ENCODE results near the gene CKAP2.
A peak's percentile ranks its signal among the peaks of the same experiment; 100 is the strongest.
"Not testable (repeated sequence)": the region's sequence is repeated elsewhere in the genome, so short reads cannot be mapped to it uniquely, and the experiment has no call there.

CKAP2 gene, protein sequence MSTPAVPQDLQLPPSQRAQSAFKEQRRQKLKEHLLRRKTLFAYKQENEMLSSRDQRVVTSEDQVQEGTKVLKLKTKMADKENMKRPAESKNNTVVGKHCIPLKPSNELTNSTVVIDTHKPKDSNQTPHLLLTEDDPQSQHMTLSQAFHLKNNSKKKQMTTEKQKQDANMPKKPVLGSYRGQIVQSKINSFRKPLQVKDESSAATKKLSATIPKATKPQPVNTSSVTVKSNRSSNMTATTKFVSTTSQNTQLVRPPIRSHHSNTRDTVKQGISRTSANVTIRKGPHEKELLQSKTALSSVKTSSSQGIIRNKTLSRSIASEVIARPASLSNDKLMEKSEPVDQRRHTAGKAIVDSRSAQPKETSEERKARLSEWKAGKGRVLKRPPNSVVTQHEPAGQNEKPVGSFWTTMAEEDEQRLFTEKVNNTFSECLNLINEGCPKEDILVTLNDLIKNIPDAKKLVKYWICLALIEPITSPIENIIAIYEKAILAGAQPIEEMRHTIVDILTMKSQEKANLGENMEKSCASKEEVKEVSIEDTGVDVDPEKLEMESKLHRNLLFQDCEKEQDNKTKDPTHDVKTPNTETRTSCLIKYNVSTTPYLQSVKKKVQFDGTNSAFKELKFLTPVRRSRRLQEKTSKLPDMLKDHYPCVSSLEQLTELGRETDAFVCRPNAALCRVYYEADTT

GRCh38 chr13:52454820-52455676 is at the start of gene CKAP2:
Gene CKAP2, plus strand, starts transcription at chr13:52455478. Its CDS starts 79 bp downstream, at chr13:52455557.
- peak; percentile 88 for DNase-seq

- DNase-seq = no peak
Measured at GRCh38 chr13:52405767-52406494, 49.3 kb upstream of the CKAP2 start, which contains the start of gene THSD1. Gene THSD1, minus strand, starts transcription at chr13:52406172. Its CDS starts 3,572 bp downstream, at chr13:52402600.

- no peak for DNase-seq
Measured at GRCh38 chr13:52406629-52407028, 48.6 kb upstream of the CKAP2 start.

DNA sequence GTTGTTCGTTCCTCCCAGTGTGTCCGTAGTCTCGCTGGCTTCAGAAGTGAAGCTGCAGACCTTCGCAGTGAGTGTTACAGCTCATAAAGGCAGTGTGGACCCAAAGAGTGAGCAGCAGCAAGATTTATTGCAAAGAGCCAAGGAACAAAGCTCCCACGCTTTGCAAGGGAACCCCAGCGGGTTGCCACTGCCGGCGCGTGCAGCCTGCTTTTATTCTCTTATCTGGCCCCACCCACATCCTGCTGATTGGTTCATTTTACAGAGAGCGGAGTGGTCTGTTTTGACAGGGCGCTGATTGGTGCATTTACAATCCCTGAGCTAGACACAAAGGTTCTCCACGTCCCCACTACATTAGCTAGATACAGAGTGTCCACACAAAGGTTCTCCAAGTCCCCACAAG is 47.8 kb upstream of the CKAP2 start:
- DNase-seq = not testable (repeated sequence)

GRCh38 chr13:52408071-52408658 is 47.1 kb upstream of the CKAP2 start:
- not testable (repeated sequence) for DNase-seq

GRCh38 chr13:52411629-52412028 is 43.6 kb upstream of the CKAP2 start:
- no peak for DNase-seq

DNA sequence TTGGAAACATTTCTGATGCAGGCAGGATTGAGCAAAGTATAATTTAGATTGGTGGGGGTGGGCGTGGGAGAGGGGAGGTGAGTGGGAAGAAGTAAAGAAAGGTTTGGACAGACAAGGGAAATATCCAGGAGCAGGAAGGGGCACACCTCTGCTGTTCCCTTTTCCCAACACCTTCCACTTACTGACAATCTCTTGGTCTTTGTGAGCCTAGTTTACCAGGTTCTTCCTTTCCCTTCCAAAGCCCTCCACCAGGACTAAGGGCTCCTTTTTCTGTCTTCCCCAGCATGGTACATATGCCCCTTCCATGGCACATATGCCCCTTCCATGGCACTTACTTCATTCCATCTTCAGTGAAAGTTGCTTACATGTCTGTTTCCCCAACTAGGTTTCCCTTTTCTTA is 43.1 kb upstream of the CKAP2 start:
- DNase-seq = no peak

DNA sequence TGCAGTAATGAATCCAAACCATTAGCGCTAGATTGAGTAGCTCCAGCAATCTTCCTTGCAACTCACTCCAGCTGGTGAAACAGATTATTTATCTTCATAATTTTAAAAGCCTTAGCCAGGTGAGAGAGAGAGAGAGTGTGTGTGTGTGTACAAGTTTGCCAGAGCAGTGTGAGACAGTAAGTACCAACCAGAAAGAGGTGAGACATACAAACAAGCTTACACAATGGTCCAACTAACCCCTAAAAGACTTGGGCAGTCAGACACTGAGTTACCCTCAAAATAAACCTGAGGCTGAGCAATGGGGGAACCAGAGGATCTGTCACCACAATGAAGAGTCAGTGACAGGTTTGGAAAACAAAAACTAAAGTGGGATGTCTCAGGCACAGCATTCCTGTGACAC is 41.2 kb upstream of the CKAP2 start:
- no peak for DNase-seq

- DNase-seq = no peak
Measured at GRCh38 chr13:52414963-52415362, 40.3 kb upstream of the CKAP2 start.

DNA sequence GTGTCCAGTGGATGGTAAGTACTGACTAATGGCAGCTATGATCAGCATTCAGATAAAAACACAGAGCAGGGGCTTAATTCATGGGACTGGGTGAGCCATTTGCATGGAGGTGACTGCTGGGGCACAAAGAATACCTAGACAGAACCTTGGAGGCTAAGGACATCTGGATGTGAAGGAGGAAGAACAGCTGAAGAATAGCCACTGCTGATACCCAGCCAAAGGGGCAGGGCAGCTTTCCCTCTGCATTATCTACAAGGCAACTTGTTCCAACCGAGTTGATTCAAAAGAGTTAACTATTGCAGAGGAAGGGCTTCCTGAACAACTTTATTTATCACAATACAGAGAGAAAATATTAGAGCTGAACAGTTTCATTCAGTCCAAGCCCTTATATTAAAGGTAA is 36.2 kb upstream of the CKAP2 start:
- DNase-seq = no peak

- no peak for DNase-seq
Measured at GRCh38 chr13:52421216-52421615, 34.1 kb upstream of the CKAP2 start.

- DNase-seq = no peak
Measured at GRCh38 chr13:52428295-52428694, 27.0 kb upstream of the CKAP2 start.

DNA sequence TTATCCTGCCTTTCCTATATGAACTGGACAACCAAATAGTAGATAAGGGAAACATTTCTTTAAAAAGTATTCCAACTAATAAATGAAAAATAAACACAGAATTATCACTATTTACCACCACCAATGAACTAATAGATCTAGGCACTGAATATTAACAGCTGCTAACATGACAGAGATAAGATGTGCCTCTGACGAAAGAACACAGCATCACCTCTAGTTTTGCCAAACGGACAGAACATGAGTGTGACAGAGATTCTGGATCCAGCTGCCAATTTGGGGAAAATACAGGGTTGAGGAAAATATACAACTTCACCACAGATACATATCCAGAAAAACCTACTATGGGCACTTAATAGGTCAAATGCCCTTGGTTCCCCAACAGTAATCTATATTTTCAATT is 22.8 kb upstream of the CKAP2 start:
- no peak for DNase-seq

GRCh38 chr13:52446265-52446664 is 9.0 kb upstream of the CKAP2 start:
- DNase-seq = no peak

DNA sequence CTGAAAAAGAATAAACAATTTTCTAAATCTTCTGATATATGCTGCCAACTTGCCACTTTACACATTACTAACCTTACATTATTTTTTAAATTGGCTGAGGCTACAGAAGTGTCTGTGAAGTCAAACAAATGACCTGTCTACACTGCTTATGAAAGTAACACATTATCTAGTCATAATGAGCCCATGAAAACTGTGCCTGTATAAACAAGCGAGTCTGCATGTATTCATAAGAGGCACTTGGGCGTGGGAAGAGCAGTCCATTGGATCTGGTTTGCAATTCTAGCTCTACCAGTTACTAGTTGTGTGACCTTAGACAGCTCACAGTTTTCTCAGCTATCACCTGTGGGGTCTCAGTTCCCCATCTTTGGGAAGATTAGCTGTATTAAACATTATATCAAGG is 7.9 kb upstream of the CKAP2 start:
- DNase-seq = no peak

DNA sequence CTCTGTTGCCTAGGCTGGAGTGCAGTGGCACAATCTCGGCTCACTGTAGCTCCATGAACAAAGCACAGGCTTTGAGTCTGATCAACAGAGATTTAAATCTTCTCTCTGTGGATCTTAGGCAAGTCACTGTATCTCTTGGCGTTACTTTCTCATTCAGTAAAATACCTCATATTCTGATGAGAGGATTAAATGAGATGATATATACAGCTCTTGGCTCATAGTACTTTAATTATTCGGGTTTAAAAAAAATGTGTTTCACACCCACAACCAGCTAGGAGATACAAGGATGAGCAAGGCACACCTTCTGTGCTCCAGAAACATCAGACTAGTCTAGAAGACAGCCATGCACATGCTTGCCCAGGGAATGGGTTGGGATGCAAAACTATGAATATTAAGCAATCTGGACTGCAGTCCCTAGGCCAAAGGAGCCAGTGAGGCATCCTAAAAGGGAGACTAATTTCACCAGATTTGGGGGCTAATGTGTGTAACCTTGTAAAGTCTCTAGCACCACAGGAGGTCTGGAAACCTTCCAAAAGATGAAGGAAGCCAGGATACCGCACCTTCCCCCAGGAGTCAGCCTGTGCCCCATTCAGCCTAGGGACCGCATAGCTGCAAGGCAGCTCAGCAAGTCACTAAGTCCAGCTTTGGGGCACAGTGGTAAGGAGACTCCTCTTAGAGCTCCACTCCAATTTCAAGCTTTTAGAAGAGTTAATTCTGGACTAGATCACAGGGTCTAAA is 7.3 kb upstream of the CKAP2 start:
- no peak for DNase-seq

DNA sequence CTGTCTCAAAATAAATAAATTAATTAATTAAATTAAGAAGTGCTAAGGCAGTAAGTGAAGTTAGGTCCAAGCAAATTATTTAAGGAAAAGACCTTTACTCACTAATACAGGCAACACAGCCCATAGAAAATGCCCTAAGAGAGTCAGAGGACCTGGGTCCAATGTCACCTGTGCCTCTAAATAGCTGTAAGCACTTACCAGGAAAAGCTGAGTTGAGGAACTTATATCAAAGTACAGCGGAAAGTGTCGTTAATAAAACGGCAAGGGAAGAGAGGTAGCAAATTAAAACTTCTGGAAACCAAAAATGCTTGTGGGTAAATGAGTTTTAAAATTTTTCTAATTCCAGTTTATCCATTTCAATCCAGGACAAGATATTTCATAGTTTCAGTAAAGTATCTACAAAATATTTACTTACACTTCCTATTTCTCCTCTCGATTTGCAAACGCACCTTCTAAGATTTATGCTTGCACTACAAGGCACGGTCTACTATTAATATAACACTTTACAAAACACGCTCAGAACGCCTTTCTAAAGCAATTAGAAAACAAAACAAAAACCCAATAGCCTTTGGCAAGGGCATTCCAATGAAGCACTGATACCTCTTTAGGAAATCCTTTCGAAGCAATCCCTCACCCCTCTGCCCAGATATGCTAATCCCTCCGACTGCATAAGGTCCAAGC is 5.8 kb upstream of the CKAP2 start:
- no peak for DNase-seq

DNA sequence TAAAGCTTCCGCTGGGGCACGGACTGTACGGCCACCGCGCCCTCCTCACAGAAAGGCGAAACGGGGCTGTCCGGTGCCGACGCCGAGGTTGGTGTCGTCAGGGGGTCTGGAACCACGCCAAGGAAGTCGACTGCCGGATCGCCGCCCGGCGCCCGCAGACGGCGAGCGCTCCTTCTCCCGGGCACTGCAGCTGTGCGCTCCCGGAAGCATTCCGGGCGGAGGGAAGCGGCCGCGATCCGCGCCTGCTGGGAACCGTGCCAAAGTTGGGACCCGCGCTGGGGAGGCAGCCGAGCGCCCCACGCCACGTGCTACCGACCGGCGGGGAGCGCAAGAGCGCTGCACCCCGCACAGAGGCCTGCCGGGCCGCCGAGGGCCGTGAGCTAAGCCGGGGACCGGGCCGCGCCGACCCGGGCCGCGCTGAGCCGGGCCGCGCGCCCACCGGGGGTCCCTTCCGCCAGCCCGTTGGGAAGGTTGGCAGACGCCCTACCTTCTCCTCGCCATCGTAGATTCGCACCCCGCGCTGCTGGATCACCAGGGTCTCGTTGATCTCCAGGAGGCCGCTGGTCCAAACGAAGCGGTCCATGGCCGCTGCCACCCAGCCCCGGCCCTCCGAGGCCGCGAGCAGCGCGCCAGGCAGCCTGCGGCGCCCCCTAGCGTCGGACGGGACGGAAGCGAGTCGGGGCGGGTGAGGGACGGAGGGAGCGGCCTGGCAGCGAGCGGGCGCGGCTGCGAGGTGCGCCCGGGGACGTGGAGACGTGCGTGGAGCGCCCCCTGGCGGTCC is 5.1 kb upstream of the CKAP2 start, which contains the start of gene VPS36:
VPS36 (minus strand) TSS at position 623 of the 781 bp plus-strand sequence; CDS start at position 583, 40 bp downstream.
- peak; percentile 92 for DNase-seq

- DNase-seq = no peak
Measured at GRCh38 chr13:52450793-52451116, 4.5 kb upstream of the CKAP2 start.

Data from activated T-cell treated with anti-CD3 and anti-CD28 coated beads for 4 hours (primary cell).